Brain microvascular endothelial cell (primary cell): Measurements from ENCODE around the gene UTF1.

Experiments used
- DNase-seq: peaks from one replicate; pipeline ENCODE4 v3.0.0-alpha.2; 2020
- H3K27ac ChIP-seq: fragments of 250-450 bp; sonication (Bioruptor Pico); 2 replicates; pipeline ENCODE4 v1.5.1; 2020; ENCODE audit warnings: mild to moderate bottlenecking, moderate library complexity
- H3K27me3 ChIP-seq: fragments of 250-450 bp; sonication (Bioruptor Pico); replicated peaks from 2 replicates; pipeline ENCODE4 v1.5.1; 2020; ENCODE audit warnings: mild to moderate bottlenecking
- H3K36me3 ChIP-seq: fragments of 250-450 bp; sonication (Bioruptor Pico); replicated peaks from 2 replicates; pipeline ENCODE4 v1.5.1; 2020; ENCODE audit warnings: mild to moderate bottlenecking
- H3K4me3 ChIP-seq: 2 replicates; pipeline ENCODE4 v1.5.1; 2011; ENCODE audit warnings: low read depth, mild to moderate bottlenecking, control low read depth, low read length, moderate library complexity
- in situ Hi-C: cut with HindIII; loops from 2 replicates; pipeline ENCODE4 v1.10.0; 2017; ENCODE audit warnings: low sequenced_read_pairs, low pct_ligation_motif_present
- TF ChIP-seq, protein P1 (sequence below): IDR thresholded peaks from 2 replicates; pipeline ENCODE4 v1.5.1; 2011; ENCODE audit warnings: low read depth, mild to moderate bottlenecking, moderate library complexity, low read length, control low read depth, inconsistent platforms; ENCODE audit errors: missing control alignments

The UTF1 gene

DNA sequence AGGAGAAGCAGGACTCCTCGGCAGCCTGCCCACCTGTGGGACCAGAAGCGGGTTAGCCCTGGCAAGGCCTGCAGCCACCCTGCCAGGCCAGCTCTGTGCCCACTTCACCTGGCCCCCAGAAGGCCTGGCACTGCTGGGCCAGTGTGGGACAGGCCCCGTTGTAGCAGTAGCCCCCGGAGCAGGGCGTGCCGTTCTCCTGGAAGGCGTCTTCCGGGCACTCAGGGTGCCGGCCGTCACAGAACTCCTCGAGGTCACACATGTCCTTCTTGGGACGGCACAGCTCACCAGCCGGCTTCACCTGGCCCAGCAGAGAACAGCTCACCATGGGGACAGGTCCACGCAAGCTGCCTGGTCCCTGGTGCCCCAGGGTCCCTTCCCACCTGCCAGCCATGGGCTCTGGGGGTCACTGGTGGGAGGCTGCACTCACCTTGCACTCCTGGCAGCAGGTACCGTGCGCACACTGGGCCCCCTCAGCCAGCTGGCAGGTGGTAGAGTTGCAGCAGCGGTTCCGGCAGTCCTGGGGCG lies 40.8 kb downstream of the UTF1 start:
- in situ Hi-C loops, result no loop called here
- Histone ChIP-seq H3K4me3 (no peak overlapping the region), H3K27me3 (no peaks in the 10 kb centered on the region), H3K36me3 (no peaks in the 10 kb centered on the region), H3K27ac (no peak overlapping the region)
- TF ChIP-seq, protein P1, sequence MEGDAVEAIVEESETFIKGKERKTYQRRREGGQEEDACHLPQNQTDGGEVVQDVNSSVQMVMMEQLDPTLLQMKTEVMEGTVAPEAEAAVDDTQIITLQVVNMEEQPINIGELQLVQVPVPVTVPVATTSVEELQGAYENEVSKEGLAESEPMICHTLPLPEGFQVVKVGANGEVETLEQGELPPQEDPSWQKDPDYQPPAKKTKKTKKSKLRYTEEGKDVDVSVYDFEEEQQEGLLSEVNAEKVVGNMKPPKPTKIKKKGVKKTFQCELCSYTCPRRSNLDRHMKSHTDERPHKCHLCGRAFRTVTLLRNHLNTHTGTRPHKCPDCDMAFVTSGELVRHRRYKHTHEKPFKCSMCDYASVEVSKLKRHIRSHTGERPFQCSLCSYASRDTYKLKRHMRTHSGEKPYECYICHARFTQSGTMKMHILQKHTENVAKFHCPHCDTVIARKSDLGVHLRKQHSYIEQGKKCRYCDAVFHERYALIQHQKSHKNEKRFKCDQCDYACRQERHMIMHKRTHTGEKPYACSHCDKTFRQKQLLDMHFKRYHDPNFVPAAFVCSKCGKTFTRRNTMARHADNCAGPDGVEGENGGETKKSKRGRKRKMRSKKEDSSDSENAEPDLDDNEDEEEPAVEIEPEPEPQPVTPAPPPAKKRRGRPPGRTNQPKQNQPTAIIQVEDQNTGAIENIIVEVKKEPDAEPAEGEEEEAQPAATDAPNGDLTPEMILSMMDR, result no peak
- DNase-seq, result no peak

DNA sequence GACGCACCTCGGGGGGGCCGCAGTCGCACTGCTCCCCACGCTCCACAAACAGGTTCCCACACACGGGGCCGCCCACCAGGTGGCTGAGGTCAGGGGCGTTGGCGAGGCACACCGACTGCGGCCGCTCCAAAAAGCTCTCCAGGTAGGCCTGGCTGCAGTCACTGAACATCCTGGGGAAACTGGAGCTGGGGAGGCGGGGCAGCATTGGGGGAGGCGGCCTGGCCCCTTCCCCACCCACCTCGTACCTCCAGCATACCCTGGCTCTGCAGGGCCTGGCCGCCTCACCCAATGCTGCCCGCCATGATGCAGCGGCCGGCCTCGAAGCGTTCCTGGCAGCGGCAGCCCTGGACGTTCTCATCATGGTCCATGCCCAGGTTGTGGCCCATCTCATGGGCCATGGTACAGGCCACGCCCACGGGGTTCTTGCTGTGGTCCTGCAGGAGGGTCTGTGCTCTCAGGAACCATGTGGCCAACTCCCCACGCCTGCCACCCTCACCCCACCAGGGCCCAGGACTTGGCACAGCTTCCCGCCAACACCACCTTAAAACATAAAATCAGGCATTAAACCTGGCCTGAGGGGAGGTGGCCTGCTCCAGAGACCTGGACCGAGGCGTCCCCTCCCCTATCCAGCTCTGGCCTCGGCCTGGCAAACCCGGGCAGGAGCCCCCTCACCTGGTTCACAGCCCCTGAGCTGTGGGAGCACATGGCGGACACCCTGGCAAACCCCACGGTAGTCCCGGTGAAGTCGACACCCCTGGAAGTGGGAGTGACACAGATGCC lies 41.7 kb downstream of the UTF1 start:
- no peak overlapping the region for H3K27ac ChIP-seq
- in situ Hi-C loops, result no loop called here
- peaks cover 2% of the 10 kb centered on the region for H3K27me3 ChIP-seq
- DNase-seq, result no peak
- H3K36me3 ChIP-seq, result no peaks in the 10 kb centered on the region
- TF ChIP-seq, protein P1, result no peak
- no peak overlapping the region for H3K4me3 ChIP-seq

DNA sequence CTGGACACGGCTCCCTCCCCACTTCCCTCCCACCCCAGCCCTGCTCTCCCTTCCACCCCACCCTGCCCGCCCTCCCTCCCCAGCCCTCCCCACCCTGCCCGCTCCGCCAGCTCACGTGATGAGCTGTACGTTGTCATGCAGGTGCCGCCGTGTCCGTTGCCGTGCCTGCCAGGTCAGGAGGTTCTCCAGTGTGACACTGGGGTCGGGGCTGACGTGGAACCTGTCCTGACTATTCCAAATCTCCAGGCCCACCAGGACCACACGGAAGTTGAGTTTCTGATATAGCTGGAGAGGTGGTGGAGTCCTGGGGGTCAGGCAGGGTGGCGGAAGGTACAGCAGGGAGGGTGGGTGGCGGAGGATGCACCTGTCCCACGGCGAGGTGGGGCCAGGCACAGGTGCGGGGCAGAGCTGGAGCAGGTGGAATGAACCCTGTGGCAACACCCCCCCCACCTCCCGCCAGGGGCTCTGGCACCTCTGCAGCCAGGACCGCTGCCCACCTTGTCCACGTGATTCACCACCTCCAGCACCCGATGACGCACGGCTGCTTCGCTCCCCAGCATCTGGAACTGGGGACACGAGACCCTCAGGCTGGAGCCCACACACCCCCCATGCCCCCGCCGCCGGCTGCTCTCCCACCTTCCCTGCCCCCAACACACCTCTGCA lies 42.4 kb downstream of the UTF1 start:
- Histone ChIP-seq H3K4me3 (no peak overlapping the region), H3K27ac (no peak overlapping the region), H3K27me3 (peaks cover 2% of the 10 kb centered on the region), H3K36me3 (no peaks in the 10 kb centered on the region)
- DNase-seq, result no peak
- in situ Hi-C loops, result no loop called here
- TF ChIP-seq, protein P1, result no peak

DNA sequence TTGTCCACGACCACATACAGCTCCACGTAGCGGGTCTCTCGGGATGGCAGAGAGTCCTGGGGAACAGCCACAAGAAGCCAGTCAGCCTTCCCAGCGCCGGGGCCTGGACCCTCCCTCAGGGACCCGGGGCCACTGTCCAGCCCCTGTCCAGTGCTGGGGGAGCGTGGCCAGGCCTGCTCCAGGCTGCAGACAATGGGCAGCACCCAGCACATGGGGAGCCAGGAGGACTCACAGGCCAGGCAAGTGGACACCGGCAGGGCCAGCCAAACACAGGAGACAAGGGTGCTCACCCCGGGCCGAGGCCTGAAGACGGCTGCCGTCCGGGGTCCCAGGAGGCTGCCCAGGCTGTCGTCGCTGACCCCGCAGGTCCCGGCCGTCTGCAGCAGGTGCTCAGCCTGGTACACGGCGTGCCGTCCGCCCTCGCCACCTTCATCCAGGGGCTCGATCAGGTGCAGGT lies 43.0 kb downstream of the UTF1 start:
- Histone ChIP-seq H3K27ac (no peak overlapping the region), H3K27me3 (peaks cover 2% of the 10 kb centered on the region), H3K36me3 (no peaks in the 10 kb centered on the region), H3K4me3 (no peak overlapping the region)
- in situ Hi-C loops, result no loop called here
- TF ChIP-seq, protein P1, result no peak
- no peak for DNase-seq

DNA sequence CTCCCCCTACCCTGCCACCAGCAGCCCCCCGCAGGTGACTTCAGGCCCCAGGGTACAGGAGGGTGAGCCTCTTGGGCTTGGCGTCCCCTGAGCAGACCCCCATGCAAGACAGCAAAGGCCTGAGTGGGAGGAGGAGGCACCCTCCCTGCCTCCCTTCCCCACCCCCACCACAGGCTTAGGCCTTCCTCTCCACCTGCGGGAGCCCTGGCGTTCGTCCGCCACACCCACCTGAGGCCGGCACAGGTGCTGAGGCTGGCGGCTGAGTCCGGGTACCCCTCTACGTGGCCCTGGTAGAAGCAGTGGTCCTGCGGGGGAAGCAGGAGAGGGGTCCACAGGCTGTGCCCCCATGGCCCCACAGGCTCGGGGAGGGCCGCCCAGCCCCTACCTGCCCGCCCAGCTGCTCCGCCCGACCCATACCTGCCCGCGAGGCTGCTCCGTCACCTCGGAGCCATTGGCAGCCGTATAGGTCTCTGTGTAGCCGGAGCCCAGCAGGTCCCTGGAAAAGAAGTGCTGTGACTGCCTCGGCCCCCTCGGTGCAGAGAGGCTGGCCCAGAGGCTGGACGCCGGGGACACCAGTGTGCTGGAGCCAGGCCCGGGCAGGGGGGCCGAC lies 43.6 kb downstream of the UTF1 start:
- TF ChIP-seq, protein P1, result no peak
- Histone ChIP-seq H3K36me3 (no peaks in the 10 kb centered on the region), H3K4me3 (no peak overlapping the region), H3K27ac (no peak overlapping the region), H3K27me3 (peaks cover 2% of the 10 kb centered on the region)
- in situ Hi-C loops, result no loop called here
- no peak for DNase-seq
